Endothelial cell of umbilical vein (primary cell): ENCODE results near the gene UAP1L1. TPM values are rescaled to one million over a fixed set of nuclear protein-coding genes. Genes with fewer than 3 reads are reported as not detected.

Experiments used
- BruUV-seq: library from RNA; stranded (reverse); fragments of 400-500 nt; replicated peaks from 2 replicates; lab custom pipeline; 2021; lab: Mats Ljungman, UMichigan
- CTCF ChIA-PET: fragments of 300-600, 350-600 bp; sonication (Branson Sonifier 250); formaldehyde crosslinking; loops from one replicate; lab custom pipeline; 2021; ENCODE audit warnings: antibody characterized with exemption, inconsistent platforms; lab: Charles Lee
- POLR2A ChIA-PET: fragments of 300-600, 350-600 bp; sonication (Branson Sonifier 250); formaldehyde crosslinking; loops from one replicate; lab custom pipeline; 2021; ENCODE audit warnings: antibody characterized with exemption, inconsistent platforms; lab: Charles Lee
- DNase-seq: peaks from one replicate; pipeline ENCODE4 v3.0.0-alpha.2; 2011; ENCODE audit warnings: low read depth, low spot score
- FAIRE-seq: peaks from 2 replicates; lab custom pipeline; 2011; peaks lifted over from hg19 to GRCh38; lab: Jason Lieb, UNC
- H2AFZ ChIP-seq: 2 replicates; pipeline ENCODE4 v1.6.0; 2012; ENCODE audit warnings: low read depth, low read length, control low read depth, inconsistent platforms
- H3K27ac ChIP-seq: 2 replicates; pipeline ENCODE4 v1.5.1; 2011; ENCODE audit warnings: low read depth, mild to moderate bottlenecking, control low read depth, low read length, moderate library complexity; ENCODE audit not compliant: insufficient read depth
- H3K27me3 ChIP-seq, 2 experiments: 2 replicates each; pipeline versions ENCODE4 v1.6.0 to v1.6.1; 2011; ENCODE audit warnings: low read length in 2 of 2, mixed read lengths in 1 of 2; ENCODE audit not compliant: control insufficient read depth in 2 of 2, insufficient read depth in 2 of 2
- H3K36me3 ChIP-seq, 2 experiments: 2 replicates in 1 of 2; 3 replicates in 1 of 2; pipeline ENCODE4 v1.5.1; 2011; ENCODE audit warnings: low read length in 2 of 2, mild to moderate bottlenecking in 1 of 2, moderate library complexity in 1 of 2; ENCODE audit not compliant: control insufficient read depth in 2 of 2, insufficient read depth in 2 of 2; ENCODE audit errors: extremely low read depth in 1 of 2
- H3K4me1 ChIP-seq: 3 replicates; pipeline ENCODE4 v1.5.1; 2011; ENCODE audit warnings: mild to moderate bottlenecking, low read length; ENCODE audit not compliant: control insufficient read depth, insufficient read depth; ENCODE audit errors: extremely low read depth
- H3K4me2 ChIP-seq: 2 replicates; pipeline ENCODE4 v1.6.1; 2011; ENCODE audit warnings: low read length, control low read depth, mixed read lengths; ENCODE audit not compliant: insufficient read depth
- H3K4me3 ChIP-seq, 3 experiments: fragments of 200-600 bp in 1 of 3; sonication (generic), shearing (Covaris generic) in 1 of 3; replicated peaks in 1 of 3; 2 replicates each; pipeline ENCODE4 v1.5.1; 2011 to 2016; ENCODE audit warnings: control low read depth in 3 of 3, low read length in 3 of 3, mild to moderate bottlenecking in 2 of 3, inconsistent platforms in 1 of 3, low read depth in 1 of 3, moderate library complexity in 1 of 3; ENCODE audit not compliant: insufficient read depth in 1 of 3
- H3K79me2 ChIP-seq: 2 replicates; pipeline ENCODE4 v1.6.0; 2012; ENCODE audit warnings: low read length, inconsistent platforms; ENCODE audit not compliant: control insufficient read depth, insufficient read depth
- H3K9ac ChIP-seq: replicated peaks from 2 replicates; pipeline ENCODE3; 2011; ENCODE audit warnings: low read length, control low read depth; ENCODE audit not compliant: insufficient read depth; ENCODE audit errors: extremely low read depth
- H3K9me1 ChIP-seq: replicated peaks from 3 replicates; pipeline ENCODE4 v1.6.0; 2011; ENCODE audit warnings: mild to moderate bottlenecking, low read length; ENCODE audit not compliant: control insufficient read depth, insufficient read depth; ENCODE audit errors: extremely low read depth
- H3K9me3 ChIP-seq: replicated peaks from 2 replicates; pipeline ENCODE4 v1.5.1; 2012; ENCODE audit warnings: low read length, inconsistent platforms; ENCODE audit not compliant: control insufficient read depth, insufficient read depth
- H4K20me1 ChIP-seq: replicated peaks from 2 replicates; pipeline ENCODE3; 2011; ENCODE audit warnings: mild to moderate bottlenecking, low read length; ENCODE audit not compliant: control insufficient read depth, insufficient read depth; ENCODE audit errors: extremely low read depth
- EZH2 ChIP-seq: IDR thresholded peaks from 2 replicates; pipeline ENCODE4 v1.6.1; 2012; ENCODE audit warnings: borderline replicate concordance, low read depth, mild to moderate bottlenecking, moderate library complexity, low read length, inconsistent platforms; ENCODE audit not compliant: severe bottlenecking
- FOS ChIP-seq: IDR thresholded peaks from 2 replicates; pipeline ENCODE4 v1.6.1; 2011; ENCODE audit warnings: mild to moderate bottlenecking, low read length, moderate library complexity, borderline replicate concordance; ENCODE audit not compliant: insufficient read depth
- GATA2 ChIP-seq: IDR thresholded peaks from 2 replicates; pipeline ENCODE4 v1.7.0; 2011; ENCODE audit warnings: low read depth, mild to moderate bottlenecking, moderate library complexity, mixed read lengths, low read length; ENCODE audit not compliant: insufficient read length, insufficient read depth
- MAX ChIP-seq: IDR thresholded peaks from 2 replicates; pipeline ENCODE4 v1.6.1; 2011; ENCODE audit not compliant: insufficient read depth, insufficient read length
- MYC ChIP-seq: IDR thresholded peaks from one replicate; pipeline ENCODE4 v1.6.1; 2011; ENCODE audit warnings: mild to moderate bottlenecking, low read depth, low read length
- POLR2A ChIP-seq: IDR thresholded peaks from 2 replicates; pipeline ENCODE4 v1.6.1; 2012; ENCODE audit warnings: low read depth, mild to moderate bottlenecking, control low read depth, low read length
- POLR2AphosphoS5 ChIP-seq: IDR thresholded peaks from 2 replicates; pipeline ENCODE4 v1.6.1; 2012; ENCODE audit warnings: low read depth, mild to moderate bottlenecking, control low read depth, low read length, moderate library complexity; ENCODE audit not compliant: insufficient read depth
- dilution Hi-C: fragments of 300-500 bp; cut with MboI; formaldehyde crosslinking; loops from one replicate; pipeline ENCODE4 v1.15.0; 2019; ENCODE audit warnings: low sequenced_read_pairs; ENCODE audit not compliant: extremely low pct_ligation_motif_present
- intact Hi-C: fragments of 100-400 bp; cut with micrococcal nuclease; formaldehyde crosslinking; loops from one replicate; pipeline ENCODE4 v1.10.0; 2022
- polyA plus RNA-seq, 4 experiments: library from polyadenylated mRNA; depleted of rRNA in 3 of 4; stranded (reverse) in 3 of 4; unstranded in 1 of 4; fragments of >200 nt; gene quantifications; 2 replicates each; pipeline versions ENCODE4 v1.2.1 to v1.2.3, GENCODE V29; 2011 to 2012; ENCODE audit warnings: missing spikeins in 1 of 4
- total RNA-seq: library from RNA; stranded (reverse); gene quantifications from 2 replicates; pipeline ENCODE4 v1.2.3, GENCODE V29; 2021

The UAP1L1 gene
- total and polyA plus RNA-seq, 2 donors (not counting 3 experiments of a cell fraction or from before 2014, with no cell fraction given) = 26.0 to 41.7 TPM

DNA sequence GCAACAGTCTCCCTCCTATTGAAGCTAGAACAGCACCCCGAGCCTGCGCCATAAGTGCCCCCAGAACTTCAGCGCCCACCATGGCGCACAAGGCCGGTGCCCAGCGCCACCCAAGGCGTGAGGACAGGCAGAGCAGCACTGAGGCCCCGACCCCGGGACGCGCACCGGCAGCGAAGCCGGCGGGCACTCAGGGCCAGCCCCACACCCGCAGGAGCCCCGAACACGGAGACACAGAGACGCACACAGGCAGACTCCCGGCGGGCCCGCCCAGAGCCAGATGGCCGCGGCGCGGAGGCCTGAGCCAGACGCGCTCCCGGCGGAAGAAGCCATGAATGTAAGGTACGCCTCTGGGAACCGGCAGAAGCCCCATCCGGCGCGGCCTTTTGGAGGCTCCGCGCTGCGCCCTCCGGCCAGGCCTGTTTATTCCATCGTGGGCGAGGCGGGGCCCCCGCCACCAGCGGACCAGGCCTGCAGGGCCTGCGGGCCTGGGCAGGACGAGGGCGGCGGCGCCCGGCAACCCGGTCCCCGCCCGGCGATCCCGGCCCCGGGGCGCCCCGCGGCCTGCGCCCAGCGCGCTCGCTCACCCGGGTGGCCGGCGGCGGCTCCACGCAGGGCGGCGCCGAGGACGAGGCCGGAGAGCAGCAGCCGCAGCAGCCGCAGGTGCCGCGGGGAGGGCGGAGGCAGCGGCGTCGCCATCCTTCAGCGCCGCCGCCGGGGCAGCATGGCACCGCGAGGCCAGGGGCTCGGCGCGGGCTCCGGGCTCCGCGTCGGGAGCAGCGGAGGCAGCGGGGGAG lies 31.8 kb upstream of the UAP1L1 start:
- intact Hi-C loops = loop anchor here (1.0 to 2.0 kb wide), 4 partner anchors 17 to 182 kb away; partner anchors contain the start of genes ABCA2, MAN1B1 and RNF224
- Histone ChIP-seq H3K9ac (peak overlapping the region; percentile 36), H3K9me1 (no peaks in the 10 kb centered on the region), H3K27me3 (peaks cover 0 to 3% of the 10 kb centered on the region in 2 experiments), H3K9me3 (no peaks in the 10 kb centered on the region), H2AFZ (peak overlapping the region; percentile 98), H3K4me2 (peak overlapping the region; percentile 56), H3K27ac (no peak overlapping the region), H3K4me3 (peak overlapping the region; percentile 44 to 57 (median 54)), H3K79me2 (peaks cover 33% of the 10 kb centered on the region), H3K4me1 (peaks cover 41% of the 10 kb centered on the region), H3K36me3 (peaks cover 0 to 2% of the 10 kb centered on the region in 2 experiments), H4K20me1 (no peaks in the 10 kb centered on the region)
- FAIRE-seq = peak; percentile 63
- DNase-seq = peak; percentile 40
- no TSS peak for BruUV-seq
- ChIA-PET CTCF (interaction anchor here (1.3 to 5.2 kb wide), 8 partner anchors 10 to 259 kb away, joined by 4 to 58 read pairs (median 11); no protein-coding TSS in a partner anchor), POLR2A (no interaction called here)
- no peak for TF ChIP-seq EZH2
- no peak for TF ChIP-seq MAX
- TF ChIP-seq MYC = no peak
- TF ChIP-seq FOS = no peak
- TF ChIP-seq POLR2AphosphoS5 = no peak
- no peak for TF ChIP-seq POLR2A
- TF ChIP-seq GATA2 = no peak
- dilution Hi-C loops = no loop called here
